ENCODE data around the gene PARP1. TPM values are rescaled to one million over a fixed set of nuclear protein-coding genes. Genes with fewer than 3 reads are reported as not detected.

PARP1 gene
- total RNA-seq, 1 donor from 2014 or later = 140 TPM

GRCh38 chr1:226388131-226388530, 19.8 kb downstream of the PARP1 start:
- DNase-seq (no peak), ATAC-seq (no peak)
- intact Hi-C loops (cut with micrococcal nuclease) = no loop called here

GRCh38 chr1:226384717-226385116, 23.2 kb downstream of the PARP1 start:
- intact Hi-C loops (cut with micrococcal nuclease) = no loop called here
- DNase-seq = no peak

GRCh38 chr1:226384040-226384439, 23.9 kb downstream of the PARP1 start:
- DNase-seq (no peak), ATAC-seq (no peak)
- intact Hi-C loops (cut with micrococcal nuclease) = no loop called here

More at GRCh38 chr1:226384717-226385116, 23.2 kb downstream of the PARP1 start:
- ATAC-seq = no peak

- intact Hi-C loops (cut with micrococcal nuclease) = no loop called here
- DNase-seq (no peak), ATAC-seq (no peak)
These were observed 25.9 kb downstream of the PARP1 start for GRCh38 chr1:226382030-226382429.

- no peak for ATAC-seq
- no peak for DNase-seq
- intact Hi-C loops (cut with micrococcal nuclease) = no loop called here
These were observed 26.5 kb downstream of the PARP1 start for GRCh38 chr1:226381226-226381998.

- ATAC-seq (peak; percentile 32), DNase-seq (no peak)
- intact Hi-C loops (cut with micrococcal nuclease) = no loop called here
These were observed 29.8 kb downstream of the PARP1 start for GRCh38 chr1:226378071-226378470.

GRCh38 chr1:226376300-226376699, 31.6 kb downstream of the PARP1 start:
- DNase-seq = no peak
- intact Hi-C loops (cut with micrococcal nuclease) = no loop called here

GRCh38 chr1:226373376-226373775, 34.5 kb downstream of the PARP1 start:
- intact Hi-C loops (cut with micrococcal nuclease) = no loop called here
- DNase-seq = no peak
- ATAC-seq = no peak

More at GRCh38 chr1:226376300-226376699, 31.6 kb downstream of the PARP1 start:
- no peak for ATAC-seq

- peak; percentile 90 for ATAC-seq
- DNase-seq = peak; percentile 70
- intact Hi-C loops (cut with micrococcal nuclease) = no loop called here
These were observed 35.0 kb downstream of the PARP1 start for GRCh38 chr1:226372885-226373284.

GRCh38 chr1:226371866-226372490, 35.9 kb downstream of the PARP1 start:
- intact Hi-C loops (cut with micrococcal nuclease) = no loop called here
- DNase-seq (no peak), ATAC-seq (peak; percentile 11)

- intact Hi-C loops (cut with micrococcal nuclease) = no loop called here
- no peak for DNase-seq
- ATAC-seq = peak; percentile 44
These were observed 36.7 kb downstream of the PARP1 start for GRCh38 chr1:226371027-226371694.

GRCh38 chr1:226370144-226370923, 37.6 kb downstream of the PARP1 start:
- DNase-seq (no peak), ATAC-seq (no peak)
- intact Hi-C loops (cut with micrococcal nuclease) = no loop called here

GRCh38 chr1:226369110-226369509, 38.8 kb downstream of the PARP1 start:
- intact Hi-C loops (cut with micrococcal nuclease) = no loop called here
- no peak for DNase-seq

GRCh38 chr1:226366290-226366689, 41.6 kb downstream of the PARP1 start:
- DNase-seq = no peak
- intact Hi-C loops (cut with micrococcal nuclease) = no loop called here

More at GRCh38 chr1:226369110-226369509, 38.8 kb downstream of the PARP1 start:
- ATAC-seq = no peak

GRCh38 chr1:226365831-226366231, 42.1 kb downstream of the PARP1 start:
- intact Hi-C loops (cut with micrococcal nuclease) = no loop called here
- ATAC-seq = no peak
- no peak for DNase-seq

More at GRCh38 chr1:226366290-226366689, 41.6 kb downstream of the PARP1 start:
- ATAC-seq = no peak

- no peak for DNase-seq
- peak; percentile 31 for ATAC-seq
- intact Hi-C loops (cut with micrococcal nuclease) = no loop called here
These were observed 42.9 kb downstream of the PARP1 start for GRCh38 chr1:226364901-226365565.

- ATAC-seq = peak; percentile 89
- intact Hi-C loops (cut with micrococcal nuclease) = no loop called here
These were observed 43.4 kb downstream of the PARP1 start for GRCh38 chr1:226364514-226364899.

GRCh38 chr1:226363801-226364513, 43.9 kb downstream of the PARP1 start:
- intact Hi-C loops (cut with micrococcal nuclease) = no loop called here
- DNase-seq = no peak
- peak; percentile 72 for ATAC-seq

More at GRCh38 chr1:226364514-226364899, 43.4 kb downstream of the PARP1 start:
- DNase-seq = peak; percentile 75

All from left ventricle myocardium superior (tissue), 1 donor.